Ishikawa (cell line): ENCODE data around the gene DNAH17.

ENCODE experiments used
- CEBPB ChIP-seq: IDR thresholded peaks from 2 replicates; pipeline ENCODE4 v1.6.1; 2012
- EP300 ChIP-seq: IDR thresholded peaks from 2 replicates; pipeline ENCODE4 v1.6.1; 2012; ENCODE audit warnings: borderline replicate concordance
- FOXM1 ChIP-seq: IDR thresholded peaks from 2 replicates; pipeline ENCODE4 v1.6.1; 2012; ENCODE audit warnings: low read depth, borderline replicate concordance
- MAX ChIP-seq: IDR thresholded peaks from 2 replicates; pipeline ENCODE4 v1.6.1; 2012
- RAD21 ChIP-seq: IDR thresholded peaks from 2 replicates; pipeline ENCODE4 v1.6.1; 2012; ENCODE audit warnings: low read depth
- REST ChIP-seq: IDR thresholded peaks from 2 replicates; pipeline ENCODE4 v1.6.1; 2012; ENCODE audit warnings: low read depth, mild to moderate bottlenecking
- TAF1 ChIP-seq: IDR thresholded peaks from 2 replicates; pipeline ENCODE4 v1.6.1; 2012; ENCODE audit warnings: low read depth, mild to moderate bottlenecking
- TCF12 ChIP-seq: IDR thresholded peaks from 2 replicates; pipeline ENCODE4 v1.6.1; 2012; ENCODE audit warnings: low read depth
- TEAD4 ChIP-seq: IDR thresholded peaks from 2 replicates; pipeline ENCODE4 v1.6.1; 2012
- USF1 ChIP-seq: IDR thresholded peaks from 2 replicates; pipeline ENCODE4 v1.6.1; 2012
- YY1 ChIP-seq: IDR thresholded peaks from 2 replicates; pipeline ENCODE4 v1.6.1; 2012; ENCODE audit warnings: low read depth

GRCh38 chr17:78525511-78526160, 51.6 kb downstream of the DNAH17 start:
- TF ChIP-seq FOXM1 (no peak), RAD21 (no peak), EP300 (no peak), MAX (no peak), TAF1 (no peak), TEAD4 (no peak), USF1 (no peak), YY1 (no peak), CEBPB (no peak), REST (no peak), TCF12 (no peak)
